SK-N-MC (cell line): Measurements from ENCODE around the gene NEDD4L.

ENCODE experiments used
- DNase-seq: peaks from one replicate; pipeline ENCODE4 v3.0.0-alpha.2; 2011; ENCODE audit warnings: low read depth, low spot score
- H3K27ac ChIP-seq: fragments of 200-600 bp; sonication (generic); 2 replicates; pipeline ENCODE4 v1.5.1; 2016; ENCODE audit warnings: mixed run types
- H3K36me3 ChIP-seq: fragments of 200-600 bp; sonication (generic); 2 replicates; pipeline ENCODE4 v1.6.1; 2017; ENCODE audit warnings: antibody characterized with exemption, low read length, mixed read lengths; ENCODE audit not compliant: insufficient read depth
- H3K4me3 ChIP-seq: fragments of 200-600 bp; sonication (generic); 2 replicates; pipeline ENCODE4 v1.5.1; 2016
- H3K9ac ChIP-seq: fragments of 200-600 bp; sonication (generic); 2 replicates; pipeline ENCODE4 v1.8.0; 2017; ENCODE audit warnings: mixed run types, mixed read lengths; ENCODE audit not compliant: insufficient read length
- H3K9me3 ChIP-seq: fragments of 200-600 bp; sonication (generic); 2 replicates; pipeline ENCODE4 v1.6.1; 2017; ENCODE audit warnings: low read depth, mild to moderate bottlenecking, antibody characterized with exemption, low read length, moderate library complexity, mixed read lengths
- EZH2 ChIP-seq: fragments of 200-600 bp; sonication (generic); IDR thresholded peaks from one replicate; pipeline ENCODE4 v1.6.1; 2017; ENCODE audit warnings: antibody characterized with exemption
- FOXP2 ChIP-seq: optimal IDR thresholded peaks from 2 replicates; pipeline ENCODE3; 2011; ENCODE audit warnings: mild to moderate bottlenecking, moderate library complexity; ENCODE audit not compliant: insufficient read depth; ENCODE audit errors: extremely low read length, control extremely low read depth
- POLR2AphosphoS5 ChIP-seq: IDR thresholded peaks from 2 replicates; pipeline ENCODE4 v1.6.1; 2012; ENCODE audit warnings: mild to moderate bottlenecking, low read depth, low read length, borderline replicate concordance

Gene NEDD4L

GRCh38 chr18:58065956-58066355, 21.9 kb downstream of the NEDD4L start:
- H3K9me3 ChIP-seq: no peaks in the 10 kb centered on the region
- H3K36me3 ChIP-seq: no peaks in the 10 kb centered on the region
- no peak overlapping the region for H3K9ac ChIP-seq
- H3K4me3 ChIP-seq: no peak overlapping the region
- H3K27ac ChIP-seq: no peak overlapping the region
- no peak for DNase-seq
- TF ChIP-seq EZH2 (no peak), FOXP2 (no peak), POLR2AphosphoS5 (no peak)

DNA sequence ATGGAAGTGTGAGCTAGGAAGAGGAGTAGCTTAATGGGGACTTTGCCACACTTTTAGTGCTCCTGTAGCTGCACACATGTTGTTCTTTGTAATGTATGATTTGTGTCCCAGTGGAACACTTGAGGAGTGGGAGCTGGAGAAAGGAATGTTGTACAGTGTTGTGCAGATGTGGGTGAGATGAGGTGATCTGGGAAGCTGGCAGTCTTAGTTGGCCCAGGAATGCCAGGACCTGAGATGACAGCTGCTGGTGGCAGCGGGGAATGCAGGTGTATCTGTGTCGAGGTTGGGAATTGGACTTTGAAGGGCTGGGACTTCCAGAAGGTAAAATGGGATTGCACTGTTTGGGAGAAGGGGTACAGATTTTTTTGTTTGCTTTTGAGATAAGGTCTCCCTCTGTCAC, 23.6 kb downstream of the NEDD4L start:
- Histone ChIP-seq H3K4me3 (no peak overlapping the region), H3K9ac (no peak overlapping the region), H3K36me3 (no peaks in the 10 kb centered on the region), H3K27ac (no peak overlapping the region), H3K9me3 (no peaks in the 10 kb centered on the region)
- no peak for DNase-seq
- no peak for TF ChIP-seq EZH2

DNA sequence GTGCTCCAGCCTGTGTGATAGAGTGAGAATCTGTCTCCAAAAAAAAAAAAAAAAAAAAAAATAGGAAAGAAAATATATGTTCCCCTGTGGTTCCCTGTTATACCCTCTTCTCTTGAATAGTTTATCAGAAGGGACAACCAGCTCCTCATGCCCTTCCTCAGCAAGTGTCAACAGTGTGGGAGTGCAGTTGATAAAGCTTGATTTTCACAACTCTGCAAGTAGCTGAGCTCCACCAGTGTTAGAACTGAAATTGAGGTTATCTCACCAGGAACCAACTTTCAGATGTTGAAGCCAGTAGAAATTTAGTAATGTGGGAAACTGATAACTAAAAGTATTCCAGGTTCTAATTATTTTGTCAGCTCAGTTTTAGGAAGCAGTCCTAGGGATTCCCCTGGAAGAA, 25.1 kb downstream of the NEDD4L start:
- Histone ChIP-seq H3K4me3 (no peak overlapping the region), H3K9ac (no peak overlapping the region), H3K27ac (no peak overlapping the region), H3K9me3 (no peaks in the 10 kb centered on the region), H3K36me3 (no peaks in the 10 kb centered on the region)
- no peak for DNase-seq
- TF ChIP-seq FOXP2 (no peak), EZH2 (no peak), POLR2AphosphoS5 (no peak)

DNA sequence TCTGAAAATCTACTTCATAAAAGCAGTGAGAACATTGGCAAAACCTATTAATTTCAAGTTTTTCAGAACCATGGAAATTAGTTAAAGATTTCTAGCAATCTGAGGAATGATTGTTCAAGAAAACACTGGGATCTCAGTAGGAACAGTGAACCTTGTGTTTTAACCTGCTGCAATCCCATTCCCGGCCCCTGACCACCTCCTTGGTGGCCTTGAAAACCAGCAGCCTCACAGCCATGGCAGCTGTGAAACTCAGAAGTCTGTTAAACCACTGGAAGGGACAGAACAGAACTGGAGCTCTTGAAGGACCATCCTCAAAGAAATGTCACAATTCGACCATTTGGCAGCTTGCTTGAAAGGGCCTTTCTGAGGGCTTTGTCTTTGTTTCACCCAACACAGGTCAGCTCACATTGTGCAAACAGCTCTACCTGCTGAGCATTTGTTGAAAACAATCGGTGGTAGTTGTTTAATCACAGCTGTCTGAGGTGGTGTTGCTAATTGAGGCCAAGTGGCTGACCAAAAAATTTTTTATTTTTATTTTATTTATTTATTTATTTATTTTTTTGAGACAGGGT, 25.8 kb downstream of the NEDD4L start:
- no peak for DNase-seq
- TF ChIP-seq POLR2AphosphoS5 (no peak), EZH2 (no peak), FOXP2 (no peak)
- Histone ChIP-seq H3K9me3 (no peaks in the 10 kb centered on the region), H3K4me3 (no peak overlapping the region), H3K27ac (no peak overlapping the region), H3K9ac (no peak overlapping the region), H3K36me3 (no peaks in the 10 kb centered on the region)

GRCh38 chr18:58076052-58076451, 32.0 kb downstream of the NEDD4L start:
- H3K4me3 ChIP-seq: no peak overlapping the region
- H3K9me3 ChIP-seq: no peaks in the 10 kb centered on the region
- no peaks in the 10 kb centered on the region for H3K36me3 ChIP-seq
- TF ChIP-seq EZH2: no peak
- no peak for TF ChIP-seq FOXP2
- no peak for TF ChIP-seq POLR2AphosphoS5
- no peak overlapping the region for H3K9ac ChIP-seq
- no peak overlapping the region for H3K27ac ChIP-seq
- DNase-seq: no peak

DNA sequence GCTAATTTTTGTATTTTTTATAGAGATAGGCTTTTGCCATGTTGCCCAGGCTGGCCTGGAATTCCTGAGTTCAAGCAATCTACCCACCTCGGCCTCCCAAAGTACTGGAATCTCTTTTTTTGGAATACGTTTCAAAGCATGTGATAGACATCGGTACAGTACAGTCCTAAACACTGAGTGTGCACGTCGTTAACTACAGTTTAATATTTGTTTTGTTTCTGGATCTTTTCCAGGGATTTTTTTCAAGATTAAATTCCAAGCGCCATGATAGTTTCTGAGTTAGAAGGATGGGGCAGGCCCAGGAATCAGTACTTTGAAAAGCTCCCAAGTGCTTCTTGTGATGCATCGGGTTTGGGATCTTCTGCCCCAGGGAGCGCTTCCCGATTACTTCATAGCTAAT, 33.3 kb downstream of the NEDD4L start:
- no peaks in the 10 kb centered on the region for H3K36me3 ChIP-seq
- TF ChIP-seq EZH2: no peak
- TF ChIP-seq POLR2AphosphoS5: no peak
- TF ChIP-seq FOXP2: no peak
- no peak overlapping the region for H3K4me3 ChIP-seq
- H3K9me3 ChIP-seq: no peaks in the 10 kb centered on the region
- no peak for DNase-seq
- no peak overlapping the region for H3K9ac ChIP-seq
- H3K27ac ChIP-seq: no peak overlapping the region

- Histone ChIP-seq H3K9me3 (no peaks in the 10 kb centered on the region), H3K4me3 (no peak overlapping the region), H3K36me3 (no peaks in the 10 kb centered on the region), H3K27ac (no peak overlapping the region), H3K9ac (no peak overlapping the region)
- no peak for DNase-seq
- TF ChIP-seq POLR2AphosphoS5: no peak
- TF ChIP-seq FOXP2: no peak
- no peak for TF ChIP-seq EZH2
Measured at GRCh38 chr18:58078889-58079573, 35.0 kb downstream of the NEDD4L start.

DNA sequence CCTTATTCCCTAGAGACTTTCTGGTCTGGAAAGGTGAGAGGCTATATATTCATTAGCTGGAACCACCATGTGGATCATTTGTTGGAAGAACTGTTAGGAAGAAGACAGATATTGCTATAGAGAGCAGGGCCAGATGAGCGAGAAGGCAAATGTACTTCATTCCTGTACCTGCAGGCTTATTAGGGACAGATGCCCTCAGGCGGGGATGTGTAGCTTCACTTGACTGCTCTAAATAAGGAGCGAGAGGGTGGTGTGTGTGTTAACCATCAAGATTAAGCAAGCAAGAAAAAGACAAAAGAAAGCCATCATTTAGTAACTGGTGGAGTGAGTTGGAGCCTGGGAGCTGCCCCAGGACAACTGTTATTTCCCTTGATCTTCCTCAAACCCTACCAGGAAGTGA, 36.4 kb downstream of the NEDD4L start:
- Histone ChIP-seq H3K9ac (no peak overlapping the region), H3K9me3 (no peaks in the 10 kb centered on the region), H3K36me3 (no peaks in the 10 kb centered on the region), H3K4me3 (no peak overlapping the region), H3K27ac (no peak overlapping the region)
- DNase-seq: no peak
- TF ChIP-seq EZH2: no peak
- TF ChIP-seq POLR2AphosphoS5: no peak

DNA sequence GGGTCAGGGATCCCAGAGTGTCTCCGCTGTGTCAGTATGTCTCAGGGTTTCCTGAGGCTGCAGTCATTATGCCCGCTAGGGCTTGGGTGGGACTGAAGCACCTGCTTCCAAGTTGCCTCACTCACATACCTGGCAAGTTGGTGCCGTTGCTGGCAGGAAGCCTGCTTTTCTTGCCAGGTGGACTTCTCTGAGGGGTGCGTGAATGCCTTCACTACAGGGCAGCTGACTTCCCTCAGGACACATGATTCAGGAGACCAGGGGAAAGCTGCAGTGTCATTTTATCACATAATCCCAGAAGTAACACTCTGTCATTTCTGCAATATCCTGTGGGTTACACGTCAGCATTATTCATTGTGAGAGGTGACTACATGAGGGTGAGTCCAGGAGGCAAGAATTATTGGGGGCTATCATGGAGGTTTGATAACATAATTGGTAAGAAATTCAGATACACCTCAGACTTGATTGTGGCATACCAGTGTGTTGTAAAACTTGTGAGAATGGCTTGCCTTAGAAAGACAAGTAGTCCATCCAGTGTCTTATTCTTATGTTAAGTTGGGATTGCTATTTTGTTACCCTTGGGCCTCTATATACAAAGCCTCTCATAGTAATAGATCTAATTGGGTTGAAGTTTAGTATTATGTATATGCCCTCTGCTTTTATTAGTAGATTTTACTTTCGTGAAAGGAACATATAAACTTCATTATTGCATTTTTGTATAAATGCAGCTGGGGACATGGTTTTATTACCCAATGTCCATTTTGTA, 44.1 kb downstream of the NEDD4L start:
- Histone ChIP-seq H3K27ac (no peak overlapping the region), H3K4me3 (no peak overlapping the region), H3K9ac (no peak overlapping the region)

More for the DNA sequence above, 44.1 kb downstream of the NEDD4L start:
- no peaks in the 10 kb centered on the region for H3K9me3 ChIP-seq
- H3K36me3 ChIP-seq: no peaks in the 10 kb centered on the region
- TF ChIP-seq FOXP2: no peak
- no peak for TF ChIP-seq POLR2AphosphoS5
- no peak for TF ChIP-seq EZH2
- DNase-seq: no peak
